Transverse colon (tissue), 4 donors: ENCODE data around the gene SYNJ2. TPM values are rescaled to one million over a fixed set of nuclear protein-coding genes. Genes with fewer than 3 reads are reported as not detected.

Experiments
- DNase-seq: peaks from one replicate; pipeline ENCODE4 v3.0.0-alpha.2; 2019
- H3K27ac ChIP-seq, 4 donors: fragments of 200-600 bp; sonication (generic); 2 replicates each; pipeline ENCODE4 v1.5.1; 2016 to 2018; ENCODE audit warnings: inconsistent platforms in 4 of 4
- H3K27me3 ChIP-seq: fragments of 200-600 bp; sonication (generic); 2 replicates; pipeline ENCODE4 v1.5.1; 2017; ENCODE audit warnings: inconsistent platforms
- H3K36me3 ChIP-seq, 4 donors: fragments of 200-600 bp; sonication (generic); 2 replicates each; pipeline ENCODE4 v1.5.1; 2017 to 2019; ENCODE audit warnings: inconsistent platforms in 4 of 4
- H3K4me1 ChIP-seq, 4 donors: fragments of 200-600 bp; sonication (generic); 2 replicates each; pipeline ENCODE4 v1.5.1; 2017 to 2020; ENCODE audit warnings: inconsistent platforms in 4 of 4
- H3K4me3 ChIP-seq, 4 donors: fragments of 200-600 bp; sonication (generic); 1 replicate in 1 of 4; 2 replicates in 3 of 4; pipeline versions ENCODE4 v1.5.1 to v1.6.1; 2017 to 2019; ENCODE audit warnings: inconsistent platforms in 4 of 4
- H3K9me3 ChIP-seq, 2 donors: fragments of 200-600 bp; sonication (generic); 2 replicates each; pipeline ENCODE4 v1.5.1; 2017 to 2019; ENCODE audit warnings: inconsistent platforms in 2 of 2
- CTCF ChIP-seq, 5 experiments: fragments of 200-600 bp in 3 of 5; fragments of 450-650 bp in 2 of 5; sonication (generic) in 3 of 5; IDR thresholded peaks; 1 replicate in 2 of 5; 2 replicates in 3 of 5; pipeline ENCODE4 v1.5.1; 2016 to 2017; ENCODE audit warnings: antibody characterized with exemption in 5 of 5, inconsistent platforms in 3 of 5, mild to moderate bottlenecking in 2 of 5, moderate library complexity in 1 of 5
- EP300 ChIP-seq: sonication (generic); formaldehyde crosslinking; IDR thresholded peaks from one replicate; pipeline ENCODE4 v1.6.1; 2017; ENCODE audit warnings: antibody characterized with exemption, low read depth
- POLR2A ChIP-seq: fragments of 450-650 bp; IDR thresholded peaks from one replicate; pipeline ENCODE4 v1.6.1; 2016; ENCODE audit warnings: antibody characterized with exemption, mild to moderate bottlenecking, moderate library complexity
- POLR2AphosphoS5 ChIP-seq, 3 donors: sonication (generic); formaldehyde crosslinking; IDR thresholded peaks; one replicate each; pipeline ENCODE4 v1.6.1; 2016; ENCODE audit warnings: antibody characterized with exemption in 3 of 3
- WGBS, 2 donors: methylation state at CpG; one replicate each; pipeline ENCODE4 v1.1.5; 2018; ENCODE audit warnings: low coverage in 1 of 2; 5-methylcytosine and 5-hydroxymethylcytosine counted together
- in situ Hi-C, 4 donors: fragments of 200-750 bp; cut with MboI; loops; one replicate each; pipeline versions ENCODE4 v1.15.0 to v1.15.1; 2017; ENCODE audit warnings: low sequenced_read_pairs in 3 of 4, low pct_ligation_motif_present in 1 of 4, low pct_unique_long_range_greater_than_20kb in 1 of 4
- intact Hi-C: fragments of 100-400 bp; cut with DNase I; formaldehyde crosslinking; loops from one replicate; pipeline ENCODE4 v1.15.1; 2023; ENCODE audit warnings: low total_unique reads
- total RNA-seq, 4 donors: library from RNA; depleted of rRNA; stranded (reverse); fragments of >200 nt; gene quantifications; one replicate each; pipeline ENCODE4 v1.1.0, GENCODE V29; 2016

Gene SYNJ2
- total RNA-seq, 4 donors from 2014 or later: 27.8 to 42.6 (median 31.8) TPM

DNA sequence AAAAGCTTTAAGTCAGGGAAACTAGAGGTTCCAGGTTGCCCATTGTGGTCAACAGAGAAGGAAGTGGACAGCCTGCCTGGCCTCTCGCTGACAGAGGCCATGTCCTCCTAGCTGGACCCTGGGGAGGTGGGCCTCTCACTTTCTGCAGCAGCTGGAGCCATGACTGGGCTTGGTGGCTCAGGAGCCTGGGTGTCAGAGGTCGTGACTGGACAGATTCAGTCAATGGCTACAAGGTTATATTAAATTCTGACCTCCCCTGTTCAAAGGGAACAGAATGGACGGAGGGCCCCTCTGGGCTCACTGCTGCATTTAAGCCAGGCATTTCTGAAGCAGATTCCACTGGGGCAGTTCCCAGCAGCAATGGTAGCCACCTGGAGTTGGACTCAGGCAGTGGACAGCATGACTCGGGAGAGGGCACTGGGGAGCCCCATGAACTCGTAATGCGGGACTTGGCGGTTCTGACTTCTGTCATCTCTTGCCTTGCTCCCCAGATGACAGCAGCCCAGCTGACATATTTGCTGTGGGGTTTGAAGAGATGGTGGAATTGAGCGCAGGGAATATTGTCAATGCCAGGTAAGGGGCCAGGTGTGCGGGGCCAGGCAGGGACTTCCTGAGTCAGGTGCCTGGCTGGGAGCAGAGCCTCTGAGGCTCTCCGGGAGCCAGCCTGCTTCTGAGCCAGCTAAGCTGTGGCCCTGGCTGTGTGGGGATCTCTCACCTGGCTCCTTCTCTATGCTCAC, 86.7 kb downstream of the SYNJ2 start:
- intact Hi-C loops: no loop called here
- in situ Hi-C loops: loop anchor here in 2 of 4 donors (10.0 to 25.0 kb wide), 2 partner anchors 306 to 314 kb away; no protein-coding TSS in a partner anchor
- H3K4me1 ChIP-seq: peaks cover 0 to 18% (median 5%) of the 10 kb centered on the region in 4 donors
- H3K9me3 ChIP-seq: no peaks in the 10 kb centered on the region
- no peak for DNase-seq
- no peak for TF ChIP-seq POLR2A
- TF ChIP-seq EP300: no peak
- TF ChIP-seq CTCF (IDR thresholded peaks at IDR 0.05): no peak
- no peak for TF ChIP-seq POLR2AphosphoS5 (IDR thresholded peaks at IDR 0.05)
- WGBS, 2 donors: 83 to 92% methylated on average over 2 to 10 of the region's 10 CpGs
- H3K4me3 ChIP-seq: no peak overlapping the region
- H3K27me3 ChIP-seq: no peaks in the 10 kb centered on the region
- peaks cover 0 to 17% (median 3%) of the 10 kb centered on the region in 4 donors for H3K36me3 ChIP-seq
- peak overlapping the region; percentile 67 to 71 (median 68) for H3K27ac ChIP-seq

DNA sequence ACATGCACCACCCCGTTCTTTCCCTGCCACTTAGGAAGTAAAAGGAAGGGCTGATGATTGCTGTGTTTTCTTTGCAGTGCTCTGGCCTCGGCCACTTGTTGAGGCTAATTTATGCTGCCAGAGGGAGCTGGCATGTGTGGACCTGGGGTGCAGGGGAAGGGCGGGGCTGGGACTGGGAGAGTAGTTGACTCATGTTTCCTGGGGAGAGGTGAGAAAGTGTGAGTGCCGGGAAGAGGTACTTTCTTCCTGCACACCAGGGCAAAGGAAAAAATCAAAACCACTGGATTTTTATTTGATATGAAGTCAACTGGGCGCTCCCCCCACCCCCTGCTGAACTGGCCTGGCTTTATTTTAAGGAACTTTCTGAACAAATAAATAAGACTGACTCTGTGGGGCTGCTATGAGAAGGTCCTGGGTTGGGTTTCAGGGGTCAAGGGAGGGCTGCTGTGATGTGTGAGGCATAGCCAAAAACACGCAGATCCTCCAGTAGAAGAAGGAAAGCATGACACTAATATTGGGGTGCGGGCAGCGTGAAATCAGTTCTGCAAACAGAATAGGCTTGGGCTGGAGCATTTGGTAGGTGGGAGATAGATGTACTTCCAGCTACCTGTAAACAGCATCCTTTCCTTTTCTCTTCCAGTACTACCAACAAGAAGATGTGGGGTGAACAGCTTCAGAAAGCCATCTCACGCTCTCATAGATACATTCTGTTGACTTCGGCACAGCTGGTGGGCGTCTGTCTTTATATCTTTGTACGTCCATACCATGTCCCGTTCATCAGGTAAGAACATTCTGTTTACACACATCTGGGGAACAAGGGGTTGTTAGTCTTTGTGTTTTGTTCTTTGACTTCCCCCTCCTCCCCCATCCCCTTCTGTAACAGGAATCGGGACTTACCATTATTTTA, 87.5 kb downstream of the SYNJ2 start:
- peak; percentile 84 for DNase-seq
- Histone ChIP-seq H3K27me3 (no peaks in the 10 kb centered on the region), H3K4me1 (peaks cover 0 to 18% (median 5%) of the 10 kb centered on the region in 4 donors), H3K27ac (peak overlapping the region; percentile 67 to 71 (median 68)), H3K4me3 (no peak overlapping the region), H3K36me3 (peaks cover 0 to 20% (median 3%) of the 10 kb centered on the region in 4 donors), H3K9me3 (no peaks in the 10 kb centered on the region)
- intact Hi-C loops (no loop called here), in situ Hi-C loops (loop anchor here in 2 of 4 donors (10.0 to 25.0 kb wide), 2 partner anchors 307 to 314 kb away; no protein-coding TSS in a partner anchor)
- no peak for TF ChIP-seq CTCF (IDR thresholded peaks at IDR 0.05)
- no peak for TF ChIP-seq POLR2A
- no peak for TF ChIP-seq POLR2AphosphoS5 (IDR thresholded peaks at IDR 0.05)
- TF ChIP-seq EP300: no peak
- WGBS, 2 donors: 68 to 74% methylated on average over 8 to 14 of the region's 14 CpGs

DNA sequence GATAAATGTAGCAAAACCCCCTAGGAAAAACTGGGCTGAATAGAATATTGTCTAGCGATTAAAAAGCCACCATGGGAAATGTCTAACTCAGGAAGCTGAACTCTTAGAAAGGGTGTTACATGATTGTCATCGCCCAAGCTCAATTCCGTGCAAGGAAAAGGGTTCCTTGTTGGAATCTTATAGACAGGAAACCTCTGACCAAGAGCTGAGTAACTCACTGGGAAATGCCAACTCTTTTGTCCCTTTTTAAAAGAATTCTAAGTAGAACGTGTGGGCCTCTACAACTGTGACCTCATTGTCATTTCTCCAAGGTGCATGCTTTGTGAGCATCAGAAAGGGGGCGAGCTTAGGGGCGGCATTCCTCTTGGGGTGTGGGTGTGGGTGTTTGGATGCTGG, 88.1 kb downstream of the SYNJ2 start:
- in situ Hi-C loops (loop anchor here in 2 of 4 donors (10.0 to 25.0 kb wide), 2 partner anchors 307 to 315 kb away; no protein-coding TSS in a partner anchor), intact Hi-C loops (loop anchor here (10.0 kb wide), 1 partner anchor 85 kb away; the partner anchor contains the start of gene SYNJ2)
- DNase-seq: no peak
- peak overlapping the region; percentile 13 to 71 (median 68) for H3K27ac ChIP-seq
- no peaks in the 10 kb centered on the region for H3K27me3 ChIP-seq
- no peaks in the 10 kb centered on the region for H3K9me3 ChIP-seq
- peaks cover 0 to 18% (median 5%) of the 10 kb centered on the region in 4 donors for H3K4me1 ChIP-seq
- WGBS, 2 donors: 69 to 88% methylated on average over 4 to 6 of the region's 6 CpGs
- peaks cover 0 to 26% (median 3%) of the 10 kb centered on the region in 4 donors for H3K36me3 ChIP-seq
- H3K4me3 ChIP-seq: no peak overlapping the region
- TF ChIP-seq EP300 (no peak), POLR2AphosphoS5 (IDR thresholded peaks at IDR 0.05) (no peak), POLR2A (no peak)

GRCh38 chr6:158070513-158070912, 88.8 kb downstream of the SYNJ2 start:
- no peaks in the 10 kb centered on the region for H3K27me3 ChIP-seq
- no peak overlapping the region for H3K27ac ChIP-seq
- H3K36me3 ChIP-seq: peaks cover 0 to 26% (median 3%) of the 10 kb centered on the region in 4 donors
- peaks cover 0 to 18% (median 5%) of the 10 kb centered on the region in 4 donors for H3K4me1 ChIP-seq
- TF ChIP-seq POLR2A (no peak), CTCF (IDR thresholded peaks at IDR 0.05) (no peak), EP300 (no peak), POLR2AphosphoS5 (IDR thresholded peaks at IDR 0.05) (no peak)
- no peaks in the 10 kb centered on the region for H3K9me3 ChIP-seq
- intact Hi-C loops: loop anchor here (10.0 kb wide), 1 partner anchor 86 kb away; the partner anchor contains the start of gene SYNJ2
- in situ Hi-C loops: loop anchor here in 1 of 4 donors (25.0 kb wide), 1 partner anchor 308 kb away; no protein-coding TSS in a partner anchor
- WGBS, 2 donors: 97% methylated on average over 5 to 10 of the region's 10 CpGs
- no peak for DNase-seq
- H3K4me3 ChIP-seq: no peak overlapping the region
